Measurements from ENCODE around the gene MARCHF3.
"Not testable (repeated sequence)": the region's sequence is repeated elsewhere in the genome, so short reads cannot be mapped to it uniquely, and the experiment has no call there.

MARCHF3 gene

DNA sequence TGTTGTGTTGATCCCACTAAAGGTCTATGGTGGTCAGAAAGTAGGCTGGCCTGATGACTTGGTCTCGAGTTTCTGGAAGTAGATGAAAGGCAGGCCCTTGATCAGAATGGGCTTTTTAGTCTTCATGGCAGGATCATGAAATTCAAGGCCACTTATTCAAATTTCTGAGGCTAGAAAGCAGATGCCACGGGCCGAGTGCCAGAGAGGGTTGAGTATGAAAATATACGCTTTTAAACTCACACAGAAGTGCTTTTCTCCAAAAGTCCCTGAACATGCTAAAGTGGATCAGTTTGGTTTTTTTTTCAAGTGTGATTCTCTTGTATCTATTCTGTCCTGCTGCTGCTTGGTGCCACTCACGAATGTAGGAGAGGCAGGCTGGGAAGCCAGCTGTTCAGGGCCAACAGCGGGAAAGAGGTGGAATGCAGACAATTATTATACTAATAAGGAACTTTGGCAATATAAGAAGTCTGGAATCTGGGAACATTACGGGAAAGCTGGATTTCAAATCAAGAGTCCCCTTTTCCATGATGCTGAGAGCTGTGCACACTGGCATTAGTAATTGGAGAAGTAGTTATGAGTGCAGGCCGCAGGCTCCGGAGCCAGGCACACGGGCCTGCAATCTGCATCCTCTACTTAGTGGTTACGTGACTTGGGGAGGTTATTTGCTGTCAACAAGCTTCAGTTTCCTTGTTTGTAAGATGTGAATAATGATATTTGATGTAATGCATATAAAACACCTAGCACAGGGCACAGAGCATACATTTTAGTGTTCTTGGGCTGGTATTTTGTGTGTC, 157.6 kb downstream of the MARCHF3 start:
- DNase-seq (ENCODE audit: low spot score) = no peak

DNA sequence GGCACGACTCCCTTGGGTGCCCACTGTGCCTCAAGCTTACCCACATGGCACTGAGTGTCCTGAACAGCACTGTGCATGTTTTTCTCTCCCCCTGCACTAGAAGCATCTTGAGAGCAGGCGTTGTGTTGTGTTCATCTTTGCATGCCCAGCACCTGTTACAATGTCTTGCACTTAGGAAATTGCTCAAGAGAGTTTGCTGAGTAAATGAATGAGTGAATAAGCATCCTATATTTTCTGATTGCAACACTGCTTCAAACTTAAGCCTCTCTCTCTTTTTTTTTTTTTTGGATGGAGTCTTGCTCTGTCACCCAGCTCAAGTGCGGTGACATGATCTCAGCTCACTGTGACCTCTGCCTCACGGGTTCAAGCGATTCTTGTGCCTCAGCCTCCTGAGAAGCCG, 158.9 kb downstream of the MARCHF3 start:
- DNase-seq (ENCODE audit: low spot score) = no peak

DNA sequence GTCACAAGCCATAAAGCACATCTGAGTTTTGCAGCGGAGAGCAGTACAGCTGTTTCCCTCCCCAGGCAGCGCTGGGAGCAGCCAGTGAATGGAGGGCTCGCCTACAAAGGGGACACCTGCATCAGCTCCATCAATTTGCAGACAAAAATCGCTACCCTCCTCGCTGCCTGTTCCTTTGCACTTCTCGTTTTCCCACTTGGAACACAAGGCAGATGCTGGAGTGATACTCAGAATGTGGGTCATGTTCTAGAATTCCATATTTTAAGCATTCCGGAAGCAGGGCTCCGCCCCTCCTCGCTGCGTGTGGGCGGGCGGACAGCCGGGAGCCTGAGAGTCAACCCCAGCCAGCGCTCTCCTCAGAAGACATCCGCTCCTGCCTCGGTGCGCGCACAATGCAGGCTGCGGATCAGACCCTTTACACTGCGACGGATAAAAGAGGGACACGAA, 161.3 kb downstream of the MARCHF3 start:
- DNase-seq (ENCODE audit: low spot score) = no peak

DNA sequence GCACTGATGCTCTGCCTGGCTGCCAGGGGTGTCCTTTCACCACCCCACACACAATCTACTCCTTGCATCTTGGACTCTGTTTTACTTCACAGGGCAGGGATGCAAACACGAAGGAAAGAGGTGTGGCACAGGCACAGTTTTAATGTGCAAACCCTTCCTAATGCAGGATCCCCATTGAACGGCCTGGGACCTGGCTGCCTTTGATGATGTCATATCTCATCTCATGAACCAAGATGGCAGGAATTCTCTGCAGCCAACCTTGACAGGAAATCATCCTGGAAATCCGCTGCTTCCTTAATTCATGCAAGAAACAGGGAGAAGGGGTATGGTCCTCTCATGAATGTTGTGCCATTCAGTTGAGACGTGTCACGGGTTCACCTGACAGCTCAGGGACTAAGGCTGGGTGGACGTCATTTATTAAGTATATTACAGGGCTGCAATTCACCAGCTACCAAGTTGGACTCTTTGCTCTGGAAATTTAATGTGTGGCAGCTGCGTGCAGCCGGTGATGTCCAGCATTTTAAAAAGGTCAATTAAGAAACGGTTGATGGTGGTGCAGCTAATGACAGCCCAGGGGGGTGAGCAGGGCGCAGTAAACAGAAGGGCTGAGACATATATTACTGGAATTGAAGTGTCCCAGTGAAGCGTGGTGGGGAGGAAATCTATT, 161.9 kb downstream of the MARCHF3 start:
- no peak for DNase-seq (ENCODE audit: low spot score)

DNA sequence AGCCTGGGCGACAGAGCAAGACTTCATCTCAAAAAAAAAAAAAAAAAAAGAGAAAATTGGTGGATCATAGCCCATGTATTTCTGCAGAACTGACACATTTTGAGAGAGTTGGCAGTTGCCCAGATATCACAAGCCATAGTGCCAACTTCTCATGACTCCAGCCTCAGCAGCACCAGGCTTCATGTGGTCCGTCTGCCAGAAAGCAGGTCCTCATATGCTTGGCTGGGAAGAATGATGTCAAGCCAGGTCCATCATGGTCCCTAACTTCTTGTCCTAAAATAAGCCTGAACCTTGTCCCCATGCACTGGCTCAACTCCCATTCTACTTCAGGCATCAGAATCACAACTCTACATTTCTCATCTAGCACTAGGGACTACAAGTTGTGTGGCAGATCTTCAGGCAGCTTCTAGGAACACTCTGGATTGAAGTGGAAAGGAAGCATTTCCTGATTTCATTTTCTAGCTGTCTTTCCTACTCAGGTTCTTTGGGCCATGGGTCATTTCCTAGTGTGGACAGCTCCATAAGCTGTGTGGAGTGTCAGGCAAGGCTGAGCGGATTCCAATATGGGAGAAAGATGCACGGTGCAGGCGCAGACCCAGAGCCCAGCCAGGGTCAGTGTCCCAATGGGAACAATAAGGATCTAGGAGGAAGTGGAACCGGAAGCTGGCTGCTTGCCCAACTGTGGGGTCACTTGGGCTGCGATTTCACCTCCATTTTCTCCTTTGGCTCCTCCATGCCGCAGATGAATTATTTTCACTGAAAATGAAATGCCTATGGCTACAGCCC, 163.3 kb downstream of the MARCHF3 start:
- DNase-seq (ENCODE audit: low spot score) = peak; percentile 54

DNA sequence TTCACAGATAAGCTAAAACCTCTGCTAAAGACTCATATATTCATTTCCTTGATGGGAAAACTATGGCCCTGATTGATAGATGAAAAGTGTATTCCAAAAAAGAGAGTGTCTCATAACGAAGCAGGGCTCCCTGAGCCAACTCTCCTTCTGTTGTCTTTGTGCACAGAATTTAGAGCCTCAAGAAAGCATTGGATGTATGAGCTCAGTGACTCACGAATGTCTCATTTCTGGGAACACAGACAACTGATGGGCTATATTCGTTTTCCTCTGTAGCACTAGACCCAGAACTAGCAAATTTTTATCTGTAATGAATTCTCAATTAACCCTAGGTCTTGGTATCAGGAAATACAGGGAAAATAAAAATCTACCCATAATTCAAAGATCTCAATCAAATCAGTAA, 165.1 kb downstream of the MARCHF3 start:
- peak; percentile 64 for DNase-seq (ENCODE audit: low spot score)

DNA sequence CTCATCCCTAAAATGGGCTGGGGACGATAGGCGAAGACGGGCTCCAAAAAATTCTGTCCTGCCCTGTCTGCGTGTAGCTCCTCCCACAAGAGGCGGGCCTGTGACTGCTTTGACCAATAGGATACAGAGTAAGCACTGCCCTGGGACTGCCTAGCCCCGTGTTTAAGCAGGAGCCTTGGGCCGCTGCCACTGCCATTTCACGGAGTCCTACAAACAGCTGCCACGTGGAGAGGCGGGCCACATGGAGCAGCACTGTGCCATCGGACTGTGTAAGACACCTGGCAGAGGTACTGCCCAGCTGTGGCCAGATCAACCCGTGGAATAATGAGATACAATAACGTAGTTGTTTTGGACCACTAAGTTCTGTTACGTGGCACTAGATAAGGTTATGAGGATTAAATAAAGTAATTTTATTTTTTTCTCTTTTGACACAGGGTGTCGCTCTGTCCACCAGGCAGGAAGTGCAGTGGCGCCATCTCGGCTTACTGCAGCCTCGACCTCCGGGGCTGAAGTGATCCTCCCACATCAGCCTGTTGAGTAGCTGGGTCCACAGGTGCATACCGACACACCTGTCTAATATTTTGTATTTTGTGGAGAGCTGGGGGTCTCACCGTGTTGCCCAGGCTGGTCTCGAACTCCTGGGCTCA, 166.2 kb downstream of the MARCHF3 start:
- no peak for DNase-seq (ENCODE audit: low spot score)

DNA sequence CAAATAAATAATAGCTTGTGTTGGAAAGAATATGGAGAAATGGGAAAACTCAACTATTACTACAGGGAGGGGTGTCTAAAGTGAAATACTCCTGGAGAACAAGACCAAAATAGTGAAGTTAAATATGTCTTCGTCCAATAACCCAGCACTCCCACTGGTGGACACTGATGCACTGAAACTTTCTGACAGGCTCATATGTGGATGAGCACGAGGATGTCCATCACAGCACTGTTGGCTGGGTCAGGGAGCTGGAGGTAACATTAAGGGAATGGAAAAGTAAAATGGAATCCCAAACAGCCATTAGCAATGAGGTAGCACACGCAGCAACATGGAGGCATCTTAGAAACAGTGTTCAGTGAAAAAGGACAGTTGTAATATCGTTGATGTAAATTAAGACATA, 167.0 kb downstream of the MARCHF3 start:
- DNase-seq (ENCODE audit: low spot score) = no peak

DNA sequence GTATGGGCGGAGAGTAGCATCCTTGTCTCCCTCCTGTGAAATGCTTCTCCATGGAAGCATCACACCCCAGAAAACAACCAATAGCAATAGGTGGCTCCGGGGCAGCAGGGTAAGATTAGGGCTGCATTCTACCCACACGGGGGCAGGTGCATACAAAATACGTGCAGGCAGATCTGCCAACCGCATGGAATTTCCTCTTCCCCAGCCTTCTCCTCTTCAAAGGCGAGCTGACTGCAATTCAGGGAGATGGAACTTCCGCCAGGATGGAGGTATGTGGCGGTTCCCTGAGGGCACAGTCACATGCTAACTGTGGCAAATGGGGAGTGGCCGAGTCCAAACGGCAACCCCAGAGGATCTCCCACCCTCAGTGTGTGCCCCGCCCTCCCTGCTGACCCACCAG, 171.9 kb downstream of the MARCHF3 start:
- no peak for DNase-seq (ENCODE audit: low spot score)

DNA sequence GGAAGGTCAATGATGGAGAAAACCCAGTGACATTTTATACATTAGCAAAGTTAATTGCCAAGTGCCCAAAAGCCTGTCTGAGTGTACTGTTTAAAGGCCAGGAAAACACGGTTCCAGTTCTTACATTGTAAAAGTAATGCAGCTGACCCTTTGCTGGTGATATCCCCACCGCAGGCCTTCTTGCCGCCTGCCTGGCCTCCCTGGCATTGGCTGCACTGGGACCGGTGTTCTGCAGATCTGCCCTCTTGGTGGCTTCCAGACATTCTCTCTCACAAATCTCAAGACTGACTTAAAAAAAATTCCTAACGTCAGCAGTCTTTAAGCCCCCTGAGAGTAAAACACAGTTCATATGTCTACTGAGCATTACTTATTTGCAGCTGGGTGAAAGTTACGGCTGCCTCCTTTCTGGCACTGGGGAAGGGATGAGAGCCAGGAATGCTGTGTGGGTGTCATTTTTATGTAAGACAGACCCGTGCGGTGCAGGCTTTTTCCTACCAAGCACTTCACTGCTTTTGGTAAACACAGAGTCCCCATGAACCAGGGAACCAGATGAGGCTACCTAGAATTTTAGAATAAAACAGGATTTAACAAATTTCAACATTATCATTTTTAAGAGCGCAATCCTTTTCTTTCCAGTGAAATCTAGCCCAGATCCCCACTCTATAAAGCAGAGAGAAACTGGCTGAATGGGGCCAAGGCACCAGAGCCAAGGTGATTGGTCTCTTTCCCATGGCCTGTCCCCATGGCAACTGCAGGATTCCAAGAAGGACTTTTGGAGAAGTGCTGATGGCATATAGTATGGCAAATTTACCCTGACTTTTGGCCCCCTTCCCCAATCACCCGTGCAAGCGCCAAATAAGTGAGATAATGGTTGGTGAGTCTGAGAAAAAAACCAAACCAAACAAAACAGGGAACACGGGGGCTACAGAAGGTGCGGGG, 172.6 kb downstream of the MARCHF3 start:
- no peak for DNase-seq (ENCODE audit: low spot score)

DNA sequence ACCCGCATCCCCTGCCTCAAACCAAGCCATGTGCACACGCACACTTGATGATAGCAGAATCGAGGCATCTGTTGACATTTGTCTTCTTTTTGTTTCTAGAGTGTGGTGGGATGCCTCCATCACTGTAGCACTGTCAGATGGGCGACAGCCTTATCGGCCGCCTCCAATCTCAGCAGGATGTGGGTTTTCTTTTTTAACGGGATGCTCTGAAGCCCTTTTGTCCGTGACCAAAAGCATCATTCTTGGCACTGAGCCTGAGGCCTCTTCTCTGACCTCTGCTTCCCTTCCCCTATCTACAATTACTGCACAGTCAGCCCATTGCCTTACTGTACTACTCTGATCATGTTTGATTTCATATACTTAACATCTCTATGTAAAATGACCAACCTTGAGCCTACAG, 175.1 kb downstream of the MARCHF3 start:
- DNase-seq (ENCODE audit: low spot score) = no peak

DNA sequence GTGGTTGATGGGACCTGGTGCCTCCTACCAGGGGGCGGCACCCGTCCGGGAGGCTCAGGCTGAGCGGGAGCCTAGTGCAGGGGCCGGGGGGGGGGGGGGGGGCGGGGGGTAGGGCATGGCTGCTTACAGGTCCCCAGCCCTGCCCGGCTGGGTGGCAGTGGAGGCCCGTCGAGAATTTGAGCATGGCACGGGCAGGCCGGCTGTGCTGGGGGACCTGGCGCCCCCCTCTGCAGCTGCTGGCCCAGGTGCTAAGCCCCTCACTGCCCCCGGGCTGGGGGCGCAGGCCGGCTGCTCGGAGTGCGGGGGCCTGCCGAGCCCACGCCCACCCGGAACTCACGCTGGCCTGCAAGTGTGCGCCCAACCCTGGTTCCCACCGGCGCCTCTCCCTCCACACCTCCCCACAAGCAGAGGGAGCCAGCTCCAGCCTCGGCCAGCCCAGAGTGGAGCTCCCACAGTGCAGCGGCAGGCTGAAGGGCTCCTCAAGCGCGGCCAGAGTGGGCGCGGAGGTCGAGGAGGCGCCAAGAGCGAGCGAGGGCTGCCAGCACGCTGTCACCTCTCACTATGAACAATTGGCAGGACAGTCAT, 175.7 kb downstream of the MARCHF3 start:
- no peak for DNase-seq (ENCODE audit: low spot score)

DNA sequence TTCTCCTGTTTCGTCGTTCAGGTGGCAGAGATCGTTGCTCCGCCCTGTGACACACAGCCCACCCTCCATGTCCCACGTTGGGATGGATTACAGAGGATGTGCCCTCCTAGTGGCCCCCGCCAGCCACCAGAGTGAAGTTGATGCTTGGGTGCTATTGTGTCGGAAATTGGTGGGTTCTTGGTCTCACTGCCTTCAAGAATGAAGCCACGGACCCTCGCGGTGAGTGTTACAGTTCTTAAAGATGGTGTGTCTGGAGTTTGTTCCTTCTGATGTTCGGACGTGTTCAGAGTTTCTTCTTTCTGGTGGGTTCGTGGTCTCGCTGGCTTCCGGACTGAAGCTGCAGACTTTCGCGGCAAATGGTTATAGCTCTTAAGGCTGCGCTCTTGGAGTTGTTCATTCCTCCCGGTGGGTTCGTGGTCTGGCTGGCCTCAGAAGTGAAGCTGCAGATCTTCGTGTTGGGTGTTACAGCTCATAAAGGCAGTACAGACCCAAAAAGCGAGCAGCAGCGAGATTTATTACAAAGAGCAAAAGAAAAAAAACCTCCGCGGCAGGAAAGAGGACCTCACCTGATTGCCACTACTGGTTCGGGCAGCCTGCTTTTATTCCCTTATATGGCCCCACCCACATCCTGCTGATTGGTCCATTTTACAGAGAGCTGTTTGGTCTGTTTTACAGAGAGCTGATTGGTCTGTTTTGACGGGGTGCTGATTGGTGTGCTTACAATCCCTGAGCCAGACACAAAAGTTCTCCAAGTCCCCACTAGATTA, 176.6 kb downstream of the MARCHF3 start:
- not testable (repeated sequence) for DNase-seq (ENCODE audit: low spot score)

DNA sequence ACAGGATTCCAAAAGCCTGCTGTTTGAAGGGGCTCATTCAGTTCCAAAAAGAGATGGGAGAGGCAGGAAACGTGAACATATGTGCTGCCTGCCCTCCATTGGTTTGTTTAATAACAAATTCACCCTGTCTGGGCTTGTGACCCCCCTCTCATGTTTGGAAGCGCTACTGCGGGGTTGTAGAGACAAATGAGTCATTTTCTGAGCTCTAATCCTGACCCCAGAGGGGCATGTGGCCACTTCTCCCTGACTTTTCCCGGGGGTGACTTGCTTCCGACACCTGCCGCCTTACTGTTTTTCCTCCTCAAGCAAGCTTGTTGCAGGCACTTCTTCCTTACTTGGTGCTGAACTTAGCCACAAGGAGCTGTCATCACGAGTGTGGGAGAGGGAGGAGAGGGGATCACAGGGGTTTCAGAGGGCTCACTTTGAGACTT, 177.5 kb downstream of the MARCHF3 start:
- DNase-seq (ENCODE audit: low spot score) = no peak

DNA sequence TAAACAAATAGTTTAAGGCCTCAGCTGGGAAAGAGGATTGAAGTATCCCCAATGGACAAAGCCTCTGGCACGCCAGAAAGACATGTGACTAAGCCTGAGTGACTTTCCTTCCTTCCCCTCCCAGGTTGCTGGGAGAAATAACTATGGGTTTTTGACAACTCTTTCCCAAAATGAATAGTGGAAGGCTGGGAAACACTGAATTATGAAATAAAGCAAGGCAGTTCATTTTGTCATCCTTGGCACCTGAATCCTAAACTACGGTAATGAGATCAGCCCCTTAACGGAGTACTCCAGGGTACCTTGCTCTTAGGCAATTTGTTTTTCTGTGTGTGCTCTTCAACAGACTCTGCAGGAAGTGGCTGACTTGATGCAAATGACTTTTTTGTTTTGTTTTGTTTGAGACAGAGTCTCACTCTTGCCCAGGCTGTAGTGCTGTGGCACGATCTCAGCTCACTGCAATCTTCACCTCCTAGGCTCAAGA, 178.2 kb downstream of the MARCHF3 start:
- DNase-seq (ENCODE audit: low spot score) = no peak

DNA sequence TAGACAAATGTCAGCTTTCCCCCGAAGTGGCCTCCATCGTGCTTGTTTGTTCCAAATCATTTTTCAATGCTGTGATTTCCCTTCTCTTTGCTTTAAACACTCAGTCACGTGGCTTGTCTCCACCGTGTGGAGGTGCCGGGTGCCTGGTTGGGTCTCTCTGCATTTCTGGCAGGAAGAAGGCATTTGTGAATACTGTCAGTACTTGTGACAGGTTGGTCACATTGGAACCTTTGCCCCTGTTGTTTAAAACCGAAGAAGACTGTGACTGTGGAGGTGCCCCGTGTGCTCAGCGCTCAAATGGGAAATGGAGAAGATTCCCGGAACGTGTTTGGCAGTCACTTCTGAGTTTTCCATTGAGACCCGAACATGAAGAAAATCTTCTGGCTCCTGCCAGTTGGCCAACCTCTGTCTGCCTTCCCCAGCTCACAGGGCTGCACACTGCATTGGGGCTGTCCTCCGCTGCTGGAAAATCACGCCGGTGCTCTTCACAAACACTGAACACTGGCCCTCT, 178.8 kb downstream of the MARCHF3 start:
- DNase-seq (ENCODE audit: low spot score) = no peak

DNA sequence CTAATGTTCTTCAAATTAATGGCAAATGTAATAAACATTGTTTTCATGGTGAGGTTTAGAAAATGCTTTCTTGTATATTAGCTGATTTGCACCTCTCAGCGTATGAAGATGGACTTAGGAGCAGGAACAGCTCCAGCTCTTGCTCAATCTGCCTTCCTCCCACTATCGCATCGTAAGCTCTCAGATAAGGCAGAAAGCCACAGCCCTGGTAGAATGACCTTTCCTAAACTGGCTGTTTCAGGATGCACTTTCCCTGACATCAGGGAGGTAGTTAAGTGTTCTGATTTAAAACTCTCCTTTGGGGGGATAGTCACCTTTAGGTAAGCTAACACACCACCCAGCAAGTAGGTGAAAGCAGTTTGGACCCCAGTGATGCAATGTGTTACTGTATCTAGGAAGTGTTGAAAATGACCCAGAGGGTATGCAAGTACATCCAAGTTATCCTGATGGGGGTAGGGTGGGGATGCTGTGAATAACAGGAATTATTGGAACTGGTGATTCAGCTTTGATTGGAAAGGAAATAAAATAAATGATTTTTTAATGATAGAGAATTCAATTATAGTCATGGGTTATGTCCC, 181.2 kb downstream of the MARCHF3 start:
- no peak for DNase-seq (ENCODE audit: low spot score)

DNA sequence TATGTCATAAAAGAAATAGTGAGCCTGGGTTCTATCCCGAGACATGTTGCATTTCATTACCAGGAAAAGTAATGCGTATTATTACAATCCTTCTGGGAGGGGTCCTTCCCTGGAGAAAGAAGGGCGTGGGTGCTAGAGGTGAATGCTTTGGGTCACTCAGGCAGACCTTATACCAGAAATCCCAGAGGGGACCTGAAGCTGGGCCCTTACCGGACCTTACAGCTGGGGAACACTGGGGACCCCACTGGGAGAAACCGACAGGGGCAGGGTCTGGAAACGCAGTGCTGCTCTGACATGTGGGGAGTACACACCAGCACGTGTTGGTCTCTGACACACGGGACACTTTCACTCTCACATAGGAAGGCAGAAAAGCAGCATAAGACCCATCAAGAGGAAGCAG, 182.1 kb downstream of the MARCHF3 start:
- DNase-seq (ENCODE audit: low spot score) = no peak

DNA sequence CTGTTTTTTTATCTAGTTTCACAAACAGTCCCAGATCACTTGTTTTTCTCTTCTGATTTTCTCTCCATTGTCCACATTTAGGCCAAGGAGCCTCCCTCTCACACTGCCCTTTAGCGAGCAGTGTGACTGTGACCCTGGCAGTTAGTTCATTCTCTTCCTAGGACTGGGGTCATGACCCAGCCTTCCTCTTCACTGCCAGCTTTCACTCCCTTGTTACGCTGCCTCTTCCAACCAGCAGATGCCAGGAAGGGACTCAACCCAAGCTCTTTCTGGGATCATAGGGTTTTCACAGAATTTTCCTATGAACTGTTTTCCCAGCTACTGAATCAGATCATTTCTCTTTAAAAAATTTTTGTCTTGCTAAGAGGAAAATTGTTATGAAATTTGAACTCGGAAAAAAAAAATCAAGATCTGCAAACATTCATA, 182.5 kb downstream of the MARCHF3 start:
- DNase-seq (ENCODE audit: low spot score) = no peak
